Astrocyte (in vitro differentiated cells and primary cell): Measurements from ENCODE around the gene CPLX1.

Experiments
- EZH2 ChIP-seq: IDR thresholded peaks from 2 replicates; pipeline ENCODE4 v1.6.1; 2012; ENCODE audit warnings: mild to moderate bottlenecking, low read length, inconsistent platforms; ENCODE audit not compliant: insufficient read depth
- TF ChIP-seq, protein P1 (sequence below): IDR thresholded peaks from 2 replicates; pipeline ENCODE4 v1.5.1; 2011; ENCODE audit warnings: low read depth, mild to moderate bottlenecking, inconsistent platforms, low read length, moderate library complexity; ENCODE audit not compliant: insufficient read depth

GRCh38 chr4:766152-766515 is 59.8 kb downstream of the CPLX1 start:
- TF ChIP-seq, protein P1, sequence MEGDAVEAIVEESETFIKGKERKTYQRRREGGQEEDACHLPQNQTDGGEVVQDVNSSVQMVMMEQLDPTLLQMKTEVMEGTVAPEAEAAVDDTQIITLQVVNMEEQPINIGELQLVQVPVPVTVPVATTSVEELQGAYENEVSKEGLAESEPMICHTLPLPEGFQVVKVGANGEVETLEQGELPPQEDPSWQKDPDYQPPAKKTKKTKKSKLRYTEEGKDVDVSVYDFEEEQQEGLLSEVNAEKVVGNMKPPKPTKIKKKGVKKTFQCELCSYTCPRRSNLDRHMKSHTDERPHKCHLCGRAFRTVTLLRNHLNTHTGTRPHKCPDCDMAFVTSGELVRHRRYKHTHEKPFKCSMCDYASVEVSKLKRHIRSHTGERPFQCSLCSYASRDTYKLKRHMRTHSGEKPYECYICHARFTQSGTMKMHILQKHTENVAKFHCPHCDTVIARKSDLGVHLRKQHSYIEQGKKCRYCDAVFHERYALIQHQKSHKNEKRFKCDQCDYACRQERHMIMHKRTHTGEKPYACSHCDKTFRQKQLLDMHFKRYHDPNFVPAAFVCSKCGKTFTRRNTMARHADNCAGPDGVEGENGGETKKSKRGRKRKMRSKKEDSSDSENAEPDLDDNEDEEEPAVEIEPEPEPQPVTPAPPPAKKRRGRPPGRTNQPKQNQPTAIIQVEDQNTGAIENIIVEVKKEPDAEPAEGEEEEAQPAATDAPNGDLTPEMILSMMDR: no peak
- no peak for TF ChIP-seq EZH2
